Measurements from ENCODE around the gene TTC31.
"Not testable (repeated sequence)": the region's sequence is repeated elsewhere in the genome, so short reads cannot be mapped to it uniquely, and the experiment has no call there.

The TTC31 gene

DNA sequence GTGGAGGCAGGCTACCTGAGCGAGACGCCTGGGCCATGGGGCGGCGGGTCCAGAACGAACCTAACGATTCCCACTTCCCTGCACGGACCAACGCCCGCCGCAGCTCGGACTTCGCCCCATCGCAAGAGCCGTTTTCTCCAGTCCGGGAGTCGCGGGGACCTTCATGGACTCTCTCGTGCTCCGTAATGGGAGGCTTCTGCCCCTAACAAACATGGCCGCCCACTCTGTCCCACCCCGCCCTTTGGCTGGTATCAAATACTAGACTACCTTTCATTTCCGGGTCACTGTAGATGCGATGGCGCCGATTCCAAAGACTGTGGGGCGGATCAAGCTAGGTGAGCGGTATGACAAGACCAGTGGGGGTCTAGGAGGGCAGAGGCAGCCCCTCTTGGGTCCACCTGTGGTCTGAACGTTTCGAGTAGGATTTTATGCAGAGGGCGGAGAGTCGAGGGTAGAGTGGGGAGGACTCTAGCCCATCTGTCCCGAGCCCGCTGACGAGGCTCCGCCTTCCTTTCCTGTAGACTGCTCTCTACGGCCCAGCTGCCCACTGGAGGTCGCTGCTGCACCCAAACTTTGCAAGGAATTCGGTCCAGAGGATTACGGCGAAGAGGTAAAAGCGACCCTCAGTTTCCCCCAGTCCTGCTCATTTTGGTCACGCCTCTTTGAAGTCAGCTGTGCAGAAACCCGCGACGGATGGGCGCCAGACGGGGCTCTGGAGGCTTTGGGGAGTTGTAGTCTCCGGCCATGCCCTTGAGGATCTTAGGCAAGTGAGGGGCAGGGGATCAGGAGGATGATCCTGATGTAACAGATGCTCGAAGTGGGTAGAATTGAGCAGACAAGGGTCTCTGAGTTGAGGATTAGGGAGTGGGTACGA, at the start of gene TTC31, which contains the start of gene CCDC142:
TSS of gene TTC31 (plus strand) at position 281 of the 874 bp plus-strand sequence. CDS start at position 296, 15 bp downstream.
TSS of gene CCDC142 (minus strand) at position 198 of the 874 bp plus-strand sequence. CDS start at position 37, 161 bp downstream.
- in situ Hi-C loops (cut with MboI; ENCODE audit: low sequenced_read_pairs) = loop anchor here (10.0 kb wide), 1 partner anchor 102 kb away; no protein-coding TSS in a partner anchor

GRCh38 chr2:74436111-74436805, 46.6 kb upstream of the TTC31 start:
- in situ Hi-C loops (cut with MboI; ENCODE audit: low sequenced_read_pairs) = no loop called here

DNA sequence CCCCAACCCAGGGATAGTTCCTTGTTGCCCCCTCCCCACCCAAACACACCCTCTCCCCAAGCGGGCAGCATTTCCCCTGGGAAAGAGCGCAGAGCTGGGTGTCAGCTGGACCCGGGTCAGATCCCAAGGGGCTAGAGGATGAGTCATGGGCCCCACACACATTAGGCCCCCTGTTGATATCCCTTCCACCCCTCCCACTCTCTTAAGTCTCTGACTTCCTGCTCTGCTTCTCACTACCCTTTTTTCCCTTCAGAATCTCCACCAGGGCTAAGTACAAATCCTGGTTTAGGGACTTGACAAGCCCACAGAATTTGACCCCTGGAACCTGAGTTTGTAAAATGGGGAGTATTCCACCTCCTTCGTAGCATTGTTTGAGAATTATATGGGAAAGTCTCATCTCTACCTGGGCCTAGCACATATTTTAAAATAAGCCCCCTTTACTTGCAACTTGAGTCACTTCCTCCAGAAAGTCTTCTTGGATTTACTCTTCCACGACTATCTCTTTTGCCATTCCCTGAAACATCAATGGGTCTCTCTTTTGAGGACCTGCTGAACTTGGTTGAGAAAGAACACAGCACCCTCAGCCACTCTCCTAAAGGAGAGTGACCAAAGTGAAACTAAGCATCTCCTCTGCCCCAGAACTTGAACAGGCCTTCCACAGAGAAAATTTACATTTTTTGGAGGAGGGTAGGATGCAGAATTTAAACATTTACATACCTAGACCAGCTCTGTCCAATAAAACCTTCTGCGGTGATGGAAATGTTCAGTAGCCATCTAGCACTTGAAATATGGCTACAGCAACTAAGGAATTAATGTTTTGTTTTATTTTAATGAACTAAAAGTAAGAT, 45.8 kb upstream of the TTC31 start:
- in situ Hi-C loops (cut with MboI; ENCODE audit: low sequenced_read_pairs) = no loop called here

- in situ Hi-C loops (cut with MboI; ENCODE audit: low sequenced_read_pairs) = no loop called here
These were observed 44.6 kb upstream of the TTC31 start for GRCh38 chr2:74438248-74438647.

- in situ Hi-C loops (cut with MboI; ENCODE audit: low sequenced_read_pairs) = no loop called here
These were observed 43.5 kb upstream of the TTC31 start for GRCh38 chr2:74439373-74439772.

DNA sequence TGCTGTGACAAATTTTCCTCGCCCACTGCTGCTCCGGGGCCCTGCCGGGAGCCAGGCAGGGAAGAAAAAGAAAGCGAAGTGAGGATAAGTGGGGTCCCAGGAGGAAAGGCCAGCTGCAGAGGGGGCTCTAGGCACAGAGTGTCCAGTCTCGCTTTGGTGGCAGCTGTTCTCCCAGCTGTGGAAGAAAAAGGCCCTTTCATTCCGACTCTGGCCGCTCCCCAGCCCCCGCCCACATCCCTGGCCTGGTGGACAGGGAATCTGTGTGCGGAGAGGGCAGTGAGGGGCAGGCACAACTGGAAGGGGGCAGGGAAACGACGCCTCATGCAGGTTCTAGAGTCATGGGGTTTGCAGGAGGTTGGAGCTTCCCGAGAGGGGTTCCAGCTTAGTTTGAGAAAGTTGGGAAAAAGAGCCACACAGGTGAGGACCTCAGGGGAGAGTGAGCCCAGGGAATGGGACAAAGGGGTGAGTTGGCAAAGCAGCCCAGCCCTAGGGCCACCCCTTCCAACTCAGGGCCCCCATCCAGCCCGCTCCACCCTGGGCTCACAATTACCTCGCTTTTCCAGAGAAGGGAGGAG, 43.0 kb upstream of the TTC31 start:
- in situ Hi-C loops (cut with MboI; ENCODE audit: low sequenced_read_pairs) = no loop called here

- in situ Hi-C loops (cut with MboI; ENCODE audit: low sequenced_read_pairs) = no loop called here
These were observed 42.3 kb upstream of the TTC31 start for GRCh38 chr2:74440378-74441169.

GRCh38 chr2:74441170-74441689, 41.7 kb upstream of the TTC31 start:
- in situ Hi-C loops (cut with MboI; ENCODE audit: low sequenced_read_pairs) = no loop called here

- in situ Hi-C loops (cut with MboI; ENCODE audit: low sequenced_read_pairs) = no loop called here
These were observed 41.0 kb upstream of the TTC31 start, which contains the start of gene RTKN for GRCh38 chr2:74441690-74442482. TSS of gene RTKN (minus strand) at chr2:74441937. CDS start at chr2:74441816, 121 bp downstream.

DNA sequence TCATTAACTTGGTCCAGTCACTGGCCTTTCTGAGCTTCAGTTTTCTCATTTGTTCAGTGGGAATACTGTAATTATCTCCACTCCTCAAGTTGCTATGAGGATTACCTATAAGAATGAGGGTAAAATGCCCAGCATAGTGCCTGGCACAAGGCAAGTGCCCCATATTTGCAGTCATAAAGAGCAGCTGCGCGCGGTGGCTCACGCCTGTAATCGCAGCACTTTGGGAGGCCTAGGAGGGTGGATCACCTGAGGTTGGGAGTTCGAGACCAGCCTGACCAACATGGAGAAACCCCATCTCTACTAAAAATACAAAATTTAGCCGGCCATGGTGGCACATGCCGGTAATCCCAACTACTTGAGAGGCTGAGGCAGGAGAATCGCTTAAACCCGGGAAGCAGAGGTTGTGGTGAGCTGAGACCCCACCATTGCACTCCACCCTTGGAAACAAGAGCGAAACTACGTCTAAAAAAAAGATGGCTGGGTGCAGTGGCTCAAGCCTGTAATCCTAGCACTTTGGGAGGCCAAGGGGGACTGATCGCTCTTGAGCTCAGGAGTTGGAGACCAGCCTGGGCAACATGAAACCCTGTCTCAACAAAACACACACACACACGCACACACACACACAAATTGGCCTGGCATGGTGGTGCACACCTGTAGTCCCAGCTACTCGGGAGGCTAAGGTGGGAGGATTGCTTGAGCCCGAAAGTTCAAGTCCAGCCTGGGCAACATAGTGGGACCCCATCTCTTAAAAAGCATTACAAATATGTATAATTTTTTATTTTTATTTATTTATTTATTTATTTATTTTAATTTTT, 40.2 kb upstream of the TTC31 start:
- in situ Hi-C loops (cut with MboI; ENCODE audit: low sequenced_read_pairs) = not testable (repeated sequence)

DNA sequence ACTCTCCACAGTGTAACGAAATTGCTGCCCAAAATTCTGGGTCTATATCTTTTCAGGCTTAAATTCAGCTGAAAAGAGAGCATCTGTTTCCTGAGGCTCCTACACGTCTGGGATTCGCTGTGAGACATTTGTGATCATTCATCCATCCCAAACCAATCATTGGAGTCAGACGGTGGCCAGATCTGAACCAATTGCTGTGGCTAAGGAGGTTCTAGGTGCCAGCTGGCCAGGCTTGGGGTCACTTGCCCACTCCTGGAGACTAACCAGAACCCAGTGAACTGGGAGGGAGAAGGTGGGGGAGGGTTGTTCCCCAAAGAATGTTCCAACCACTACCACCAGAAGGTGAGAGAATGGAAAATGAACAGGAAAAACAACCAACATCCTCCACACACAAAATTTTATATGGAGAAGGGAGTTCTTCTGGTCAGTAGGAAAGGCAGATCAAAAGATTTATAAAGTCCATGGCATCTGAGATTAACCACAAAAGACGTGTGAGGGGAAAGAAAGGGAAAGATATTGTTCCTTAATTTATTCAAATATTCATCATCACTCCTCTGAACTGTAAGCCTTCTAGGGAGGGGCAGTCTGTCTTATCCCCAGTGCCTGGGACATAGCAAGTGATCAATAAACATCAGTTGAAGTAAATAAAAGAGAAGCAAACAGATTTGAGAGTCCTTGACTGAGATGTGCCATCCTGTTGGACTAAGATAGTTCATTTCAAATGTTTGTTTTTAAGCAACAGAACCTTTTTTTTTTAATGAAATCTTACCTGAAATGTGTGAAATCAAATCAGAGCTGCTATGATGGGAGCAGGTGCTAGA, 38.2 kb upstream of the TTC31 start:
- in situ Hi-C loops (cut with MboI; ENCODE audit: low sequenced_read_pairs) = no loop called here

DNA sequence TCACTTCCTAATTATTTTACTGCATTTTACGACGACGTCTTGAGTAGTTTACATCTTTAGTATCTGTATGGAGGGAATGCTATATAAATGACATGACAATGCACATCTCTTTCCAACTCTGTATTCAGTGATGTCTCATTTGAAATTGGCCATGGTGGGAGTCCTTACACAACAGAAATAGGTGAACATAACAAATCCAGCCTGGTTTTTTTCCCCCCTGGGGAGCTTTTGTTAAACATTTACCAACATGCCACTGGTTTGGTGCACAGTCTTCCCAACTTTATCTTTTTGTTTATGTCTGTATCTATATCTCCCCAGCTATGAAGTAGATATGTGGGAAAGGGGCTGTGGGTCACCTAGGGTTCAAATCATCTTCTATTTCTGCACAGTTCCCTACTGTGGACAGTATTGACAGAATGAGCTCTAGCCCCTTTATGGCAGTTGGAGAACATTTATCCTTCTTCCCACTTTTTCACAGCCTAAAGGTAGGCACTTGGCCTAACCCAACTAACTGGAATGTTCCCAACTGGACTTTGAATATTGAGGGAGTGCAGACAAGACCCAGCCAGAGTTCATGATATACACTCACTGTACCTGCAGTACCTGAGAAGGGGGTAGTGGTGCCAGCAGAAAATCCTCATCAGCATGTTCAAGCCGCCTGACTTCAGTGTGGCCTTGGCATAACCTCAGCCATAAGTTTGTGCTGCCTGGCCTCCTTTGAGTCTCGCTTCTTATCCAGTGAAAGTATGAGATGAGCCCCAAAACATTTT, 35.5 kb upstream of the TTC31 start:
- in situ Hi-C loops (cut with MboI; ENCODE audit: low sequenced_read_pairs) = no loop called here

- in situ Hi-C loops (cut with MboI; ENCODE audit: low sequenced_read_pairs) = no loop called here
These were observed 34.1 kb upstream of the TTC31 start for GRCh38 chr2:74448771-74449170.

DNA sequence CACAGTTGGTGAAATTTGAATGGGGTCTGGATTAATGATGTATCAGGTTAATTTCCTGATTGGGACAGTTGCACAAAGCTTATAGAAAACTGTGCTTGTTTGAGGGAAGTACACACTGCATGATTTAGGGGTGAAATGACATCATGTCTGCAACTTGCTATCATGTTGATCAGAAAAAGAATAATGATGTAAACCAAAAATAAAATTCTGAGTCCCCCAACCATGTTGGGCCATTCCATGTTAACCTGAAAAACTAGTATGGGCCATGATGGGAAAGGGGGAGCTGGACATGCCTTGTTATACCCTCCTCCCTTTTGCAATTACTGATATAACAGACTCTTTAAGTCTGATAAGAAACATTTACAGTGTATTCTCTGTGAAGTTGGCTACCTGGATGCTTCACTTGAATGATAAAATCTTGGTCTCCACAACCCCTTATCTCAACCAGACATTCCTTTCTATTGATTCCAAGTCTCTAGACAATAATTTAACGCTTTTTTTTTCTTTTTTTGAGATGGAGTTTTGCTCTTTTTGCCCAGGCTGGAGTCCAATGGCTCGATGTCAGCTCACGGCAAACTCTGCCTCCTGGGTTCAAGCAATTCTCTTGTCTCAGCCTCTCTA, 32.2 kb upstream of the TTC31 start:
- in situ Hi-C loops (cut with MboI; ENCODE audit: low sequenced_read_pairs) = loop anchor here (10.0 kb wide), 1 partner anchor 134 kb away; no protein-coding TSS in a partner anchor

DNA sequence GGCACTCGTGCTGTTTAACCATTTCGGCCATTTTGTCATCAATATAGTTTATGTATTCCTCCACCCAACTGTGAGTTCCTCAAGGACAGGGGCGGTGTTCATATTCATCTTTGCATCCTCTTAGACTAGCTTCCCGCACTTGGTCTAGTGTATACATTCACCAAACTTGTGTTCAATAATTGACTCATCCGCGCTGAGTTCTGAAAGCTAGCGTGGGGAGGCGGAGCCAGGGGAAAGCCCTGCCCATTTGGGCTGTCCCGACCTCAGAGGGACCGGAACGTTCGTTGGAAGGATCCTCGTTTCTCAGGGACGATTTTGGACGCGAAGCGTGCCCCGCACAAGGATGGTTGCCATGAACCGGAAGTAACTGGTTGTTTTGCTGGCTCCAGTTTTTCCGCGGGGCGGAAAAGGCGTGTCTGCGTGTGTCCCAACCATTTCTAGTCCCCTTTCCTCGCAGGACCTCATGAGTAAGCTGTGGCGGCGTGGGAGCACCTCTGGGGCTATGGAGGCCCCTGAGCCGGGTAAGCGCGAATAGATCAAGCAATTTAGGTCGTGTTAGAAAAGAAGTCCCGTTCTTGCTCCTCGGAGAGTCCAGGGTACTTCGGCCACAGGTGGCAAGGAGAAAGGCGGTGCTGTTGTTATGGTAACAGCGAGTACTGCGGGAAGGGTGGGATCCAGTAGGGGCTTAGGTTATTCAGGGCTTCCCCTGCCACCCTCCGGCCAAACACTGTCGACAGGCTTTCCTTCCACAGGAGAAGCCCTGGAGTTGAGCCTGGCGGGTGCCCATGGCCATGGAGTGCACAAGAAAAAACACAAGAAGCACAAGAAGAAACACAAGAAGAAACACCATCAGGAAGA, 28.0 kb upstream of the TTC31 start, which contains the start of gene INO80B:
TSS of gene INO80B (plus strand) at position 434 of the 858 bp plus-strand sequence. CDS start at position 464, 30 bp downstream.
- in situ Hi-C loops (cut with MboI; ENCODE audit: low sequenced_read_pairs) = loop anchor here (10.0 kb wide), 1 partner anchor 130 kb away; no protein-coding TSS in a partner anchor
